Activated naive CD4-positive, alpha-beta T cell treated with anti-CD3 and anti-CD28 coated beads, Interleukin-2, amount 50 U/mL, for 24 hours (primary cell): ENCODE data around the gene VMP1.
A peak's percentile ranks its signal among the peaks of the same experiment; 100 is the strongest.

Source experiments
- H3K27ac Mint-ChIP-seq: one replicate; pipeline ENCODE4 v1.8.0; 2021; ENCODE audit warnings: mild to moderate bottlenecking, mixed read lengths
- H3K27me3 Mint-ChIP-seq: one replicate; pipeline ENCODE4 v1.8.0; 2021; ENCODE audit warnings: mixed read lengths
- H3K36me3 Mint-ChIP-seq: one replicate; pipeline ENCODE4 v1.8.0; 2021; ENCODE audit warnings: mixed read lengths
- H3K4me1 Mint-ChIP-seq: one replicate; pipeline ENCODE4 v1.8.0; 2021; ENCODE audit warnings: mixed read lengths
- H3K4me3 Mint-ChIP-seq: one replicate; pipeline ENCODE4 v1.8.0; 2021; ENCODE audit warnings: mild to moderate bottlenecking, mixed read lengths
- H3K9me3 Mint-ChIP-seq: one replicate; pipeline ENCODE4 v1.8.0; 2021; ENCODE audit warnings: mixed read lengths

VMP1 gene

GRCh38 chr17:59707149-59707970, at the start of gene VMP1, which contains the start of gene PTRH2:
TSS of gene VMP1 (plus strand) at chr17:59707654. CDS start at chr17:59731447, 23,793 bp downstream.
TSS of gene PTRH2 (minus strand) at chr17:59707430. CDS start at chr17:59697978, 9,452 bp downstream.
- Mint-ChIP-seq H3K9me3 (no peaks in the 10 kb centered on the region), H3K4me3 (peak within 1 kb of the TSS; percentile 99), H3K27me3 (no peaks in the 10 kb centered on the region), H3K4me1 (peaks cover 68% of the 10 kb centered on the region), H3K36me3 (peaks cover 19% of the 10 kb centered on the region), H3K27ac (peak within 1 kb of the TSS; percentile 98)

GRCh38 chr17:59666235-59666634, 41.2 kb upstream of the VMP1 start:
- peaks cover 29% of the 10 kb centered on the region for H3K4me1 Mint-ChIP-seq
- H3K36me3 Mint-ChIP-seq, result peaks cover 11% of the 10 kb centered on the region
- no peaks in the 10 kb centered on the region for H3K27me3 Mint-ChIP-seq
- H3K27ac Mint-ChIP-seq, result no peak overlapping the region
- H3K9me3 Mint-ChIP-seq, result no peaks in the 10 kb centered on the region
- H3K4me3 Mint-ChIP-seq, result no peak overlapping the region

- no peak overlapping the region for H3K27ac Mint-ChIP-seq
- no peaks in the 10 kb centered on the region for H3K9me3 Mint-ChIP-seq
- H3K27me3 Mint-ChIP-seq, result no peaks in the 10 kb centered on the region
- peaks cover 33% of the 10 kb centered on the region for H3K4me1 Mint-ChIP-seq
- no peak overlapping the region for H3K4me3 Mint-ChIP-seq
- H3K36me3 Mint-ChIP-seq, result peaks cover 11% of the 10 kb centered on the region
These were observed 38.6 kb upstream of the VMP1 start for GRCh38 chr17:59668816-59669215.

GRCh38 chr17:59669411-59669810, 38.0 kb upstream of the VMP1 start:
- H3K4me1 Mint-ChIP-seq, result peaks cover 33% of the 10 kb centered on the region
- H3K27ac Mint-ChIP-seq, result peak overlapping the region; percentile 73
- no peaks in the 10 kb centered on the region for H3K9me3 Mint-ChIP-seq
- no peaks in the 10 kb centered on the region for H3K27me3 Mint-ChIP-seq
- H3K36me3 Mint-ChIP-seq, result peaks cover 10% of the 10 kb centered on the region
- H3K4me3 Mint-ChIP-seq, result no peak overlapping the region

GRCh38 chr17:59669944-59670343, 37.5 kb upstream of the VMP1 start:
- no peak overlapping the region for H3K4me3 Mint-ChIP-seq
- no peaks in the 10 kb centered on the region for H3K9me3 Mint-ChIP-seq
- H3K4me1 Mint-ChIP-seq, result peaks cover 33% of the 10 kb centered on the region
- H3K36me3 Mint-ChIP-seq, result peaks cover 7% of the 10 kb centered on the region
- peak overlapping the region; percentile 73 for H3K27ac Mint-ChIP-seq
- no peaks in the 10 kb centered on the region for H3K27me3 Mint-ChIP-seq

GRCh38 chr17:59671386-59671785, 36.1 kb upstream of the VMP1 start:
- Mint-ChIP-seq H3K4me3 (no peak overlapping the region), H3K36me3 (peaks cover 7% of the 10 kb centered on the region), H3K27ac (peak overlapping the region; percentile 90), H3K27me3 (no peaks in the 10 kb centered on the region), H3K4me1 (peaks cover 33% of the 10 kb centered on the region), H3K9me3 (no peaks in the 10 kb centered on the region)

- H3K27me3 Mint-ChIP-seq, result no peaks in the 10 kb centered on the region
- H3K9me3 Mint-ChIP-seq, result no peaks in the 10 kb centered on the region
- H3K4me3 Mint-ChIP-seq, result no peak overlapping the region
- peaks cover 12% of the 10 kb centered on the region for H3K36me3 Mint-ChIP-seq
- no peak overlapping the region for H3K27ac Mint-ChIP-seq
- peaks cover 14% of the 10 kb centered on the region for H3K4me1 Mint-ChIP-seq
These were observed 32.2 kb upstream of the VMP1 start for GRCh38 chr17:59675231-59675630.

- no peaks in the 10 kb centered on the region for H3K9me3 Mint-ChIP-seq
- peaks cover 2% of the 10 kb centered on the region for H3K4me1 Mint-ChIP-seq
- no peaks in the 10 kb centered on the region for H3K27me3 Mint-ChIP-seq
- H3K36me3 Mint-ChIP-seq, result peaks cover 10% of the 10 kb centered on the region
- H3K4me3 Mint-ChIP-seq, result no peak overlapping the region
- no peak overlapping the region for H3K27ac Mint-ChIP-seq
These were observed 30.7 kb upstream of the VMP1 start for GRCh38 chr17:59676716-59677115.

- Mint-ChIP-seq H3K27ac (peak overlapping the region; percentile 12), H3K36me3 (peaks cover 13% of the 10 kb centered on the region), H3K27me3 (no peaks in the 10 kb centered on the region), H3K9me3 (no peaks in the 10 kb centered on the region), H3K4me3 (no peak overlapping the region), H3K4me1 (no peaks in the 10 kb centered on the region)
These were observed 28.5 kb upstream of the VMP1 start for GRCh38 chr17:59678918-59679317.

GRCh38 chr17:59680314-59680713, 27.1 kb upstream of the VMP1 start:
- Mint-ChIP-seq H3K9me3 (no peaks in the 10 kb centered on the region), H3K27me3 (no peaks in the 10 kb centered on the region), H3K4me1 (peaks cover 5% of the 10 kb centered on the region), H3K36me3 (peaks cover 16% of the 10 kb centered on the region), H3K4me3 (no peak overlapping the region), H3K27ac (no peak overlapping the region)

GRCh38 chr17:59683283-59683682, 24.2 kb upstream of the VMP1 start:
- H3K27ac Mint-ChIP-seq, result peak overlapping the region; percentile 30
- peaks cover 24% of the 10 kb centered on the region for H3K4me1 Mint-ChIP-seq
- no peak overlapping the region for H3K4me3 Mint-ChIP-seq
- H3K9me3 Mint-ChIP-seq, result no peaks in the 10 kb centered on the region
- H3K36me3 Mint-ChIP-seq, result peaks cover 18% of the 10 kb centered on the region
- H3K27me3 Mint-ChIP-seq, result no peaks in the 10 kb centered on the region

GRCh38 chr17:59684967-59685366, 22.5 kb upstream of the VMP1 start:
- Mint-ChIP-seq H3K4me3 (no peak overlapping the region), H3K27ac (no peak overlapping the region), H3K4me1 (peaks cover 35% of the 10 kb centered on the region), H3K36me3 (peaks cover 16% of the 10 kb centered on the region), H3K9me3 (no peaks in the 10 kb centered on the region), H3K27me3 (no peaks in the 10 kb centered on the region)

- Mint-ChIP-seq H3K36me3 (peaks cover 17% of the 10 kb centered on the region), H3K9me3 (no peaks in the 10 kb centered on the region), H3K27ac (peak overlapping the region; percentile 65)
These were observed 19.4 kb upstream of the VMP1 start for GRCh38 chr17:59688008-59688407.

GRCh38 chr17:59688496-59688895, 19.0 kb upstream of the VMP1 start:
- H3K36me3 Mint-ChIP-seq, result peaks cover 15% of the 10 kb centered on the region
- peak overlapping the region; percentile 65 for H3K27ac Mint-ChIP-seq
- no peaks in the 10 kb centered on the region for H3K27me3 Mint-ChIP-seq
- H3K9me3 Mint-ChIP-seq, result no peaks in the 10 kb centered on the region
- H3K4me1 Mint-ChIP-seq, result peaks cover 35% of the 10 kb centered on the region
- no peak overlapping the region for H3K4me3 Mint-ChIP-seq

More at GRCh38 chr17:59688008-59688407, 19.4 kb upstream of the VMP1 start:
- H3K4me3 Mint-ChIP-seq, result no peak overlapping the region
- H3K4me1 Mint-ChIP-seq, result peaks cover 35% of the 10 kb centered on the region
- H3K27me3 Mint-ChIP-seq, result no peaks in the 10 kb centered on the region

GRCh38 chr17:59693582-59693981, 13.9 kb upstream of the VMP1 start:
- Mint-ChIP-seq H3K27me3 (no peaks in the 10 kb centered on the region), H3K36me3 (peaks cover 18% of the 10 kb centered on the region), H3K9me3 (no peaks in the 10 kb centered on the region), H3K4me3 (no peak overlapping the region), H3K27ac (no peak overlapping the region), H3K4me1 (peaks cover 27% of the 10 kb centered on the region)

- H3K27me3 Mint-ChIP-seq, result no peaks in the 10 kb centered on the region
- no peak overlapping the region for H3K27ac Mint-ChIP-seq
- H3K4me1 Mint-ChIP-seq, result peaks cover 29% of the 10 kb centered on the region
- no peaks in the 10 kb centered on the region for H3K9me3 Mint-ChIP-seq
- H3K4me3 Mint-ChIP-seq, result no peak overlapping the region
- H3K36me3 Mint-ChIP-seq, result peaks cover 22% of the 10 kb centered on the region
These were observed 13.1 kb upstream of the VMP1 start for GRCh38 chr17:59694344-59694743.
